BJ (cell line): Measurements from ENCODE around the gene RAB11FIP4. TPM values are rescaled to one million over a fixed set of nuclear protein-coding genes. Genes with fewer than 3 reads are reported as not detected.

Source experiments
- CTCF ChIA-PET: fragments of 350-600 bp; formaldehyde crosslinking; extraction: SDS; loops from one replicate; lab custom pipeline; 2021; ENCODE audit warnings: antibody characterized with exemption, inconsistent platforms; lab: Yijun Ruan, JAX
- POLR2A ChIA-PET: fragments of 300-600 bp; sonication (Branson Sonifier 250); formaldehyde crosslinking; extraction: SDS; loops from one replicate; lab custom pipeline; 2021; ENCODE audit warnings: antibody characterized with exemption; lab: Charles Lee
- DNase-seq: peaks from one replicate; pipeline ENCODE4 v3.0.0-alpha.2; 2011; ENCODE audit warnings: low read depth
- H3K27me3 ChIP-seq: 2 replicates; pipeline ENCODE4 v1.6.0; 2011; ENCODE audit warnings: low read length; ENCODE audit not compliant: control insufficient read depth, insufficient read depth
- H3K36me3 ChIP-seq: 2 replicates; pipeline ENCODE4 v1.5.1; 2011; ENCODE audit warnings: low read length; ENCODE audit not compliant: control insufficient read depth, insufficient read depth
- H3K4me3 ChIP-seq: 2 replicates; pipeline ENCODE4 v1.5.1; 2011; ENCODE audit warnings: low read depth, mild to moderate bottlenecking, control low read depth, low read length
- CTCF ChIP-seq: IDR thresholded peaks from 2 replicates; pipeline ENCODE4 v1.5.1; 2011; ENCODE audit warnings: low read depth, mild to moderate bottlenecking, control low read depth, inconsistent platforms, low read length, moderate library complexity; ENCODE audit not compliant: insufficient read depth
- polyA plus RNA-seq: library from polyadenylated mRNA; depleted of rRNA; stranded (reverse); fragments of >200 nt; gene quantifications from 2 replicates; pipeline ENCODE4 v1.2.3, GENCODE V29; 2011

RAB11FIP4 gene
- polyA plus RNA-seq, 1 experiment = 0.15 TPM

- Histone ChIP-seq H3K27me3 (no peaks in the 10 kb centered on the region), H3K4me3 (no peak overlapping the region), H3K36me3 (0 out of 2 replicates have a peak, but pooled peaks cover 1% of the 10 kb centered on the region)
- DNase-seq = peak; percentile 17
- TF ChIP-seq CTCF = peak; percentile 70
- ChIA-PET POLR2A (no interaction called here), CTCF (interaction anchor here (0.7 to 2.2 kb wide), 12 partner anchors 9 to 380 kb away, joined by 3 to 8 read pairs (median 3); no protein-coding TSS in a partner anchor)
Observed at GRCh38 chr17:31373150-31374093, 18.1 kb upstream of the RAB11FIP4 start.

- POLR2A ChIA-PET = no interaction called here
- CTCF ChIA-PET = interaction anchor here (1.0 to 1.9 kb wide), 3 partner anchors 8 to 63 kb away, joined by 3 to 8 read pairs (median 3); no protein-coding TSS in a partner anchor
- TF ChIP-seq CTCF = no peak
Observed at GRCh38 chr17:31374094-31374447, 17.4 kb upstream of the RAB11FIP4 start.

GRCh38 chr17:31374503-31374902 lies 17.0 kb upstream of the RAB11FIP4 start:
- ChIA-PET POLR2A (no interaction called here), CTCF (interaction anchor here (1.6 to 1.9 kb wide), 2 partner anchors 8 to 10 kb away, joined by 3 to 8 read pairs; no protein-coding TSS in a partner anchor)
- peaks cover 1% of the 10 kb centered on the region; the same call in 1 of the 2 replicates for H3K36me3 ChIP-seq
- TF ChIP-seq CTCF = no peak
- H3K27me3 ChIP-seq = no peaks in the 10 kb centered on the region
- DNase-seq = no peak
- no peak overlapping the region for H3K4me3 ChIP-seq

More at GRCh38 chr17:31374094-31374447, 17.4 kb upstream of the RAB11FIP4 start:
- Histone ChIP-seq H3K4me3 (no peak overlapping the region), H3K36me3 (peaks cover 1% of the 10 kb centered on the region; the same call in 1 of the 2 replicates), H3K27me3 (no peaks in the 10 kb centered on the region)
- DNase-seq = no peak

- peaks cover 3% of the 10 kb centered on the region for H3K36me3 ChIP-seq
- no peak; the same call in 1 of the 2 replicates for TF ChIP-seq CTCF
- H3K4me3 ChIP-seq = no peak overlapping the region
- POLR2A ChIA-PET = no interaction called here
- no peak for DNase-seq
- CTCF ChIA-PET = interaction anchor here (1.0 to 1.9 kb wide), 4 partner anchors 9 to 523 kb away, joined by 3 to 5 read pairs (median 4); partner anchors contain the start of gene UTP6
- H3K27me3 ChIP-seq = no peaks in the 10 kb centered on the region
Observed at GRCh38 chr17:31378638-31379037, 12.8 kb upstream of the RAB11FIP4 start.

- ChIA-PET POLR2A (no interaction called here), CTCF (interaction anchor here (1.9 to 2.3 kb wide), 2 partner anchors 10 to 12 kb away, joined by 4 to 10 read pairs; no protein-coding TSS in a partner anchor)
- no peaks in the 10 kb centered on the region for H3K27me3 ChIP-seq
- DNase-seq = no peak
- H3K36me3 ChIP-seq = peaks cover 3% of the 10 kb centered on the region
- TF ChIP-seq CTCF = no peak
- no peak overlapping the region for H3K4me3 ChIP-seq
Observed at GRCh38 chr17:31379597-31380205, 11.8 kb upstream of the RAB11FIP4 start.
